GM18868 (cell line): ENCODE measurements around the gene RORB.
A peak's percentile ranks its signal among the peaks of the same experiment; 100 is the strongest.

Experiments
- ATAC-seq: cut with Tn5 transposase; IDR thresholded peaks from one replicate; pipeline ENCODE4 v1.9.1; 2021; ENCODE audit warnings: mild to moderate bottlenecking, moderate library complexity; ENCODE audit not compliant: unreplicated experiment

RORB gene

GRCh38 chr9:74496819-74497747, at the start of gene RORB:
TSS of gene RORB (plus strand) at chr9:74497335. CDS start at chr9:74497977, 642 bp downstream.
- ATAC-seq: peak; percentile 90

GRCh38 chr9:74447451-74448193, 49.5 kb upstream of the RORB start:
- ATAC-seq: no peak

GRCh38 chr9:74449060-74449459, 48.1 kb upstream of the RORB start:
- ATAC-seq: no peak

GRCh38 chr9:74458832-74459231, 38.3 kb upstream of the RORB start:
- ATAC-seq: no peak

GRCh38 chr9:74463825-74464224, 33.3 kb upstream of the RORB start:
- ATAC-seq: no peak

- ATAC-seq: no peak
These were observed 18.5 kb upstream of the RORB start for GRCh38 chr9:74478606-74479005.

- ATAC-seq: no peak
These were observed 17.4 kb upstream of the RORB start for GRCh38 chr9:74479711-74480110.

GRCh38 chr9:74487395-74487794, 9.7 kb upstream of the RORB start:
- ATAC-seq: no peak

GRCh38 chr9:74493512-74493911, 3.6 kb upstream of the RORB start:
- no peak for ATAC-seq

GRCh38 chr9:74494490-74494889, 2.6 kb upstream of the RORB start:
- ATAC-seq: no peak

GRCh38 chr9:74496406-74496805, 729 bp upstream of the RORB start:
- ATAC-seq: no peak

- ATAC-seq: no peak
These were observed 849 bp downstream of the RORB start for GRCh38 chr9:74497748-74498620.

- no peak for ATAC-seq
These were observed 1.5 kb downstream of the RORB start for GRCh38 chr9:74498621-74499095.

- ATAC-seq: no peak
These were observed 2.0 kb downstream of the RORB start for GRCh38 chr9:74499111-74499601.

GRCh38 chr9:74499770-74500583, 2.8 kb downstream of the RORB start:
- ATAC-seq: no peak

- no peak for ATAC-seq
These were observed 3.4 kb downstream of the RORB start for GRCh38 chr9:74500584-74500924.

- ATAC-seq: no peak
These were observed 4.4 kb downstream of the RORB start for GRCh38 chr9:74501570-74501969.

- ATAC-seq: no peak
These were observed 6.1 kb downstream of the RORB start for GRCh38 chr9:74503219-74503618.

GRCh38 chr9:74503666-74504065, 6.5 kb downstream of the RORB start:
- ATAC-seq: no peak

- ATAC-seq: no peak
These were observed 14.2 kb downstream of the RORB start for GRCh38 chr9:74511333-74511732.
